Measurements from ENCODE around the gene SLC7A14.

Gene SLC7A14

DNA sequence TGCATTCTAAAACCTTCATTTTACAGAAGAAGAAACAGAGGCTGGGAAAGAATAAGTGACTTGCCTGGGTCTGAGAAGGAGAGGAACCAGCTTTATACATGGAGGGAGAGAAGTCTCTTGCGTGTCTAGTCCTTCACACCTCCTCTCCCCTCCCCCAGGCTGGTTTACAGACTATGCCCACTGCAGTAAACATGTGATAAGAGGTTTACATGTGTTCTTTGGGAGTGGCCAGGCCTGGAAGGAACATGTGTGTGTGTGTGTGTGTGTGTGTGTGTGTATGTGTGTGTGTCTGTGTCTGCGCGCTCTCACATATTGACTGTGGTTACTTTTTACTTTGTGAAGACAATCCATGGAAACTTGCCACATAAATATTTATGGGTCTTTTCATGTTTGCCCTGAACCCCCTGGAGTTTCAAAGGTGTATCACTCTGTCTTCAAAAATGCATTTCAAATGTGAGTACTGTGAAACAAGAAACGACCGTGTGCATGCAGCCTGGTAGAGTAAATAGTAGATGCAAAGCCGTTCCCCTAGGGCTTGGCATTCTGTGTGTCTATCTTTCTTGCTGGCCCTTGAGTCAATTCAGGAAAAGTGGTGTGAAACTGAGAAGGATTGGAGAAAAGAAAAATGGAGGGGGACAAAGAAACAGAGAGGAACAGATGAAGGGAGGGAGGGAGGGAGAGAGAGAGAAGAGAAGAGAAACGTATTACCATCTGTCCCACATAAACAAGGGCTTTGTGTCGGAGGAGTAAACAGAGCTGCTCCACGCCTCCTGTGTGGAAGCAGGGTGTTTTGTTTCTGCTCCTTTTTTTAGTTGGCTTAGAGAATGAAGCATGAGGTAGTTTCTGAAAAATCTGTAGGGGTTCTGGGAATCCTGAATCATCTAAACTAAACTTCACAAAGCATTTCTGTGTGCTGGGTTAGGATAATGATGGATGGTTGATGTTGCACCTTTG, 115.5 kb downstream of the SLC7A14 start:
- DNase-seq (ENCODE audit: low read depth) = no peak

DNA sequence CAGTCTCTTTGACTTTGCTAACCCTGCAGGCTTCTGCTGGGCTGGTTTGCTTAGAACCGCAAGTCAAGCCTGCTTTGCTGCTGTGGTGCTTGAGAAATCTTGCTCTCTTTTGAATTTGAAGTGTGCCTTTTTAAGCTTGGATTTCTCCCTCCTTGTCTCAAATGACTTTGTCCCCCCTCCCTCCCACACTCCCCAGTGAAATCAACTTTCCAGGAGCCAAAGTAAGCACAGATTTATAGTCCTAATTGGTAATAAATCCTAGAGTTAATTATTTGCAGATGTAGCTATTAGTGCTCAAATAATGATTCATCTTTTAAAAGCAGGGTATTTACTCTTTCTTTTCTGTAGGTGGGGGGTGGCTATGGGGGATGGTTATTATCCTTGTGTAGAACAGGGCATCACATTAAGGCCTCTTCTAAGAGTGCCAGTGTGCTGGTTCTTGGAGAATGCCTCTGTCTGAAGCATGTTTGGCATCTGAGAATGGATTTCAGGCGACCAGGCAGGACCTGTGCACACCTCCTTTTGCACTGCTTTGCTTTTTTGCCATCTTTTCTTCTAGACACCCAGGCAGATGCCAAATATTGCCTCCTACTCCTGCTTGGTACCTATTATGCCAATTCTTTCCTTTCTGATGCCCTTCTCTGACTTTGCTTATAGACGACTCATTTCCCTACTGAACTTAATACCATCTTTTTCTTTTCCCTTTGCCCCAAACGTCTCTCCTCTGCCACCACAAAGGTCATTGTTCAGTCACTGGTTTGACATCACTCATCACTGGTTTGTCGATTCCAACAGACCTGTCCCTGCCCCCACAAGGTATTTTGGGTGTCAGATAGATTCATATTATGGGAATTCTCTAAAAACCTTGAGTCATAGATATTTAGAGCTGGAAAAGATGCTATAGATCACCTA, 116.5 kb downstream of the SLC7A14 start:
- no peak for DNase-seq (ENCODE audit: low read depth)

DNA sequence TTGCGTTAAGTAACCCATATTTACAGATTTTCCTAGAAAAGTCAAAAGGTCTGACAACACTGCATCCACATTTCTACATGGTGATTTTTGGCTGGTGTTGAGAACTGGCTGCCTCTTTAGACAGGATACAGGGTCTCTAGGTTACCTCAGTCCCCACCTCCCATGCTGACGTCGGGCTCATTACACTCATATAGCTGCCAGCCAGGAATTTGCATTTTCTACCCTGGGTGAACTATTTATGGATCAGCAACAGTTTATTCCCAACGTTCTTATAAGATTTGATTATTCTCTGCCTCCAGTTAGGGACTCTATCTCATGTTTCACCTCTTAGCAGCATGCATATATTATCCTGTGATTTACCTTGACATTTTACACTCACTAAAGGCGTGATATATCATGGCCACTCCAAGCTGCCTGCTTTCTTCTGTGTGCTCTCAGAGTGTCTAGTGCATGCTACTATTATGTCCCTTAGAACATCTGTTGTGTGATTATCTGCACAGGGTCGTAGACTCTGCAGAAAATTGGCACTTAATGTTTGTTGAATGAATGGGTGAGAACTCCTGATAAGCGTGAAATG, 118.2 kb downstream of the SLC7A14 start:
- no peak for DNase-seq (ENCODE audit: low read depth)

DNA sequence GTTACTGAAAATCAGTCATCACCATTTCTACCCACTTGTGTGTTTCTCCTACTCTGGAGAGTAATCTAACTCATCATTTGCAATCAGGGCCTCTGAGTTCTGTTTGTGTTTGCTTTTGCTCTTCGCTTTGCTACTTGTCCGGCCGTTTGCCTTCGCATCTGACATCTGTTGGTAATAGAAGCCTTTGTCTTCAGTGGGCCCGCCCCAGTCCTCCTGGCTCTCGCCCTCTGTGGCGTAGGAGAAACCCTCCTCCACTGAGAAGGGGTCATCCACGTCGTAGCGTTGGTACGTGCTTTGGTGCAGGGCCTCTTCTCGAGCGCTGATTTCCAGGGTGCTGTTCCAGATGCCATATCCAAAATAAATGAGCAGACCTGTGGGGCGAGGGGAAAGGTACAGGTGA, 118.9 kb downstream of the SLC7A14 start:
- no peak for DNase-seq (ENCODE audit: low read depth)

DNA sequence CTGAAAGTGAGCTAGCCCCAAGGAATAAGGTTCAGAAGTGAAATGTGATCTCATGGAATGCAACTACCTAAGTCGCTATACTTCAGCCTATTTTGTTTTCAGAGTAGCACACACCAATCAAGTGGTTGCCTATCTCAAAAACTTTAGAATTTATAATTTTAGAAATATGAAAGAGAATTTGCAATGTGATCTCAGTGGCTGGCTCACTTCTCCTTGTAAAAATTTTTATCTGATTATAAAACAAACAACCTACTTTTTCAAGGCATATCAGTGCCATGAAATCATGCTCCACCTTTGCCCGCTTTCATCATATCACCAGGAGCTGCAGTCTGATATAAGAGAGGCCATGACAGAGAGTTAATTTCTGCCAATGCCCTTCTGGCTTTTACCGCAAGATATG, 119.9 kb downstream of the SLC7A14 start:
- DNase-seq (ENCODE audit: low read depth) = no peak

DNA sequence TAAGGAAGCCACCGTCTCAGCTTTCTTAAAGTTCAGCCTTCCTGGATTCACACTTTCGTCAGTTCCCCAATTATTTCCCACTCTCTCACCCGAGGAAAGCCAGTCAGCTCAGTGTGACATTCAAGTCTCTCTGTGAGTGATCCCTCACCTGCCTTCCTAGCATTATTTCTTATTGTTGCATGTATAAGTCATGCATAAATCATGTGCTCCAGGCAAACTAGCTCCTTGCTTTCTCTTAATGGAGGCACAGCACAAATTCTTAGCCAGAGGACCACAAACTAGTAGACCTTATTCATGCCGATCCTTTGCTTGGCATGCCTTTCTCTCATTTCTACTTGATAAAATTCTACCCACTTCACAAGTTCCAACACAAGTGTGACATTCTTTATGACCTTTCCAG, 122.9 kb downstream of the SLC7A14 start:
- DNase-seq (ENCODE audit: low read depth) = no peak

DNA sequence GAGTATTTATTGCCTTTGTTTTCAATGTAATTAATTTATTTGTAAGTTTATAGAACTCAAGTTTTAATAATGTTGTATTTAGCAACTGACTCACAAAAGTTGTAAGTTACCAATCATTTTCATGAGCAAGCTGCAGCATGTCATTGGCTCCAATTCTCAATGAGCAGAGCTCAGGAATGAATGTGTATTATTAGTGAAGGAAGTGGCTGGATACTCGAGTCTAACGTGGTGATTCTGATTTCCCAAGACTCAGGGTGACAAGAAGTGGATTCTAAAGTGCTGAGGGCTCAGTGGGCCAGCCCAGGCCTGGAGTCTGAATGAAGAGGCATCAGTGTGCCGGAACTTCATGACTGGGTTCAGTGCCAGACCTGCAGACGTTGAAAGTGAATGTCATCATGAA, 127.6 kb downstream of the SLC7A14 start:
- DNase-seq (ENCODE audit: low read depth) = no peak

DNA sequence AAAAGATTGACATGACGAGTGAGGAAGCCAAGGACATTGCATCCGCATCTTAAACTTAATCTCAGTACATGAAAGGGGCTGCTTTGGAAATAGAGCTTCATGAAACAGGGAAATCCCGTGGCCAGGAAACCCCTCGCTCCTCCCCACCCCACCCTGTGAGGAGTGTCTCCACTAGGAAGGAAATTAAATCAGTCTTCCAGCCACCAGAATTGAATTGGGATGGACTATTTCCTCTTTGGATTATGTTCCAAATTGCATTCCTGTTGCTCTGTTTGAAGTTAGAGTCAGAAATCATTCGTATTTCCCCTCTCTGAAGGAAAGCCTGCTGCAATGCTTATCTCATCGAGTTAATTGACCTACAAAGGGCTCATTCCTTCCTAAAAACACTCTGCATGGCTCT, 131.4 kb downstream of the SLC7A14 start:
- no peak for DNase-seq (ENCODE audit: low read depth)

DNA sequence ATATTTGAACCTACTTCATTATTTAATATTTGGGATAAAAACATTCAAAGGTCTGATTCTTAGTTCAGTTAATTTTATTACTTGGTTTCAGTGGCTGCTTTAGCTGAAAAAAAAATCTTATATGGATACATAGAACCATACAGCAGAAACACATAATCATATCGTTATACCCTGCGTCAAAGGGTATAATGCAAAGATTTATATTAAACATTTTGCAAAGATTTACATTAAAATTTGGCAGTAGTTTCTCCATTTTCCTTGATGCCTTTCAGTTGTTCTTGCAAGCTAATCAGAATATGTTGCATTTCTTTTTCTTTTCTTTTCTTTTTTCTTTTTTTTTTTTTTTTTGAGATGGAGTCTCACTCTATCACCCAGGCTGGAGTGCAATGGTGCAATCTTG, 135.8 kb downstream of the SLC7A14 start:
- no peak for DNase-seq (ENCODE audit: low read depth)

DNA sequence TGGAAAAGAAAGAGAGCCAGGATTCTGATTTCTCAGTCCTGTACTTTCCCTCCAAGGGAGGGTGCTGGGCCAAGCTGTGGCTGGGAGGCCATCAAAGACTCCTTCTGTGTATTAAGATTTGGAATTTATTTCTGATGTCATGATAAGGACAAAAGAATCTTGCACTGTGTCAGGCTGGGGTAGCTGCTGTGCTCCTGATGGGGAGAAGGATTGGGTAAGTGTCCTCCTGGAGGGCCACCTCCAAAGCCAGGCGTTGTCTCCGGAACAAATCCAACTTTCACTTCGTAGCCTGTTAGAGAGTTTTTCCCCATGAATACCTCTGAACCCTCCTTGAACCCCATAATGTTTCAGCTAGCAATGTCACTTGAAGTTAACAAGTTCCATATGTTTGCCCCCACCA, 137.3 kb downstream of the SLC7A14 start:
- DNase-seq (ENCODE audit: low read depth) = no peak

DNA sequence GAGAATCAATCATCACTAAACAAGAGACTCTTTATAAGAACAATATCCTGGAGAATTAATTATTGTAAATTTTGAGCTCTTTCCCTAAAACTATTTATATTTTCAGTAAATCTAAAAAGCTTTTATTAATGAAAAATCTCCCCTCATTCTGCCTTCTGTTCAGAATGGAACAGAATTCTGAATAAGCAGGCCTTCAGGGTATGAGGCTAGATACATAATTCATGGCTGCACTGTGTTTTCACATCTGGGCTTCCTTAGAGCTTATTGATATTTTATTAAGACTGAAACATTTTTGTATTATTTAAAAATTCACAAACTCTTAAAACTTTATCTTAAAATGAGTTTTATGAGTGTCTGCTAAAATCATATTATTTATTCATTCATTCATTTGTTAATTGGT, 142.4 kb downstream of the SLC7A14 start:
- DNase-seq (ENCODE audit: low read depth) = no peak

DNA sequence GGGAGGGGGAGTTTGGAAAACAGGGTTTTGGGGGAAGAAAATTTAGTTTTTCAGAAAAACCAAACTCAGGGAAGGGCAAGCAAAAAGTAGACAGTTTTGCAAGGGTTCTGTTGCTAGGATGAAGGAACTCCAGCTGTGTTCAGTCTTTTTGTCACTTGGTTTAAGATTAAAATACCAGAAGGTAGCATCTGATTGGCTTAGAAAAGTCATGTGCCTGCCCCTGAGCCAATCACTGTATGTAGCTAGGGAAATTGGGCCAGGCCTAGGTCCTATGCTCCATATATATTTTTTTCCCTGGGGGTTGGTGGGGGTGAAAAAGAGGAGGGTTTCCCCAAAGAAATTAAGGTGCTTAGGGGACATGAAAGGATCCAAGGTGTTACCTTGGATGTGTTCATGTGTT, 142.9 kb downstream of the SLC7A14 start:
- DNase-seq (ENCODE audit: low read depth) = no peak

DNA sequence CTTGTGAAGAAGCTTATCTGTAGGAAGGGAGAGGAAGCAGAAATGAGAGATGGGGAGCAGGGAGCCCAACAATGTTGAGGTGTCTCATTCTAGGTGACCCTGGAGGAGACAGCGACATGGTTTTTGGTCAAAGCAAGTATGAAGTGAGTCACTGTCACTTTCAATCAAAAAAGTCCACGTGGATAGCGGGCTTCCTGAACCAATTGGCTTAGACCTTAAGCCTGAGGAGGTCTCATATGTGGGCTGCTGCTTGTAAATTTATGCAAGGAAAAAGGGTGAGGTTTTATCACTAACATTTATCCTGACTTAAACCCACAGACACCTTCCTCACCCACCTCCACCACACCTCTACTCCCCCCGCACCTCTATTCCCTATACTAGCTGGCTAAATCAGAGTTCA, 144.5 kb downstream of the SLC7A14 start:
- DNase-seq (ENCODE audit: low read depth) = no peak

DNA sequence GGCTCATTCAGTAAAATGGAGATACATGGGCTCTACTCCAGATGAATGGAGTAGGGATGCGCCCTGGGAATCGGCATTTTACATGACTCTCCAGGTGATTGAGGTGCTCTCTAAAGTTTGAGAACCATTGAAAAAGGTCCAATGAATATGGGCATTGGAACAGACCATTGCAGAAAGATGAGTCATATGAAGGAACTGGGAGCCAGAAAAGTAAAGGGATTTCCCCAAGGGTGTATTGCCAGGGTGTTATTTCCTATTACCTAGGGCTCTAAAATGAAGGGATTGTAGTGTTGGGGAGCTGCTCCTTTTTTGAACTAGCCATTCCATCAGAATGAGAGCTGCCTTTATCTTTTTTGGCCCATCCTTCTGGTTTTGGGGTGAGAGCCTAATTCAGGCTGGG, 145.5 kb downstream of the SLC7A14 start:
- no peak for DNase-seq (ENCODE audit: low read depth)

DNA sequence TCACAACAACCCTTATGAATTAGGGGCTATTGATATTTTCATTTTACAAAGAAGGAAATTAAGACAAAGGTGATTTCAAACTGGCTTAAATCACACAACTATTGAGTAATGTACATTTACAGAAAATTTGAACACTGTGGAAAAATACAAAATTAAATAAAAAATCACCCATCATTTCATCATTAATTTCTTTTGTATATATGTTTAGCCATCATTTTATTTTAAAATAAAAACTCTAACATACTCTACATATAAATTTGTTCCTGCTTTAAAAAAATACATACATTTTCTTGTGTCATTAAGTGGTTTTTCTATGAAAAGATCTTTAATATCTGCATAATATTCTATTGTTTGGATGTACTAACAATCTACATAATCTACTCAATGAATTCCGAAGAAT, 147.0 kb downstream of the SLC7A14 start:
- DNase-seq (ENCODE audit: low read depth) = no peak

DNA sequence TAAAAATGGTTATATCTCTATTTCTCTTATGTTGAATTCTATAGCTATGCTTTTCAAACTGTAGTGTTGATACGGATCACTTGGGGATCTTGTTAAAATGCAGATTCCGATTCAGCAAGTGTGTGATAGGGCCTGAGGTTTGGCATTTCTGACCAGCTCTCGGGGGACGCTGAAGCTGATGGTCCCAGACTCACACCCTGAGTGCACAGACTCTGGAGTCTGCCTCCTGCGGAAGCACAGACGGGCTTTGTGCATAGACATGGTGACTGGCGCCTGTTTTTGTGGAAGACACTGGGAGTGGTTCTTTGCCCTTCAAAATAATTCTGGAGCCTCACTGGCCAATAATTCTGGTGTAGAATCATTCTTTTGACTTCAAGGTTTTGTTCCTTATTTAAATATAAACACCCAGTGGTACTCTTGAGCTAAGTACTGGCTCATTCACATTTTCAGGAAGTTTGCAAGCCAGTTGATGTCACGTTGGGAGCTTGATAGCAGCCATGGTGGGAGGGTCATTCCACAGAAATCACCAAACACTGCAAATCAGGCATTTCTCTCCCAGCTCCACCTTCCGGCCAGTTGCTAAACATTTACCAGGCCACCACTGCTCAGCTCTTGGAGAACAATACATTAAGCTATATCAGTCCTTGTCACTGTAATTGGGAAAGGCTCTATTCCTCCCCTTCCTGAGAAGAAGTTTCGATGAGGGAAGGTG, 148.0 kb downstream of the SLC7A14 start:
- no peak for DNase-seq (ENCODE audit: low read depth)

DNA sequence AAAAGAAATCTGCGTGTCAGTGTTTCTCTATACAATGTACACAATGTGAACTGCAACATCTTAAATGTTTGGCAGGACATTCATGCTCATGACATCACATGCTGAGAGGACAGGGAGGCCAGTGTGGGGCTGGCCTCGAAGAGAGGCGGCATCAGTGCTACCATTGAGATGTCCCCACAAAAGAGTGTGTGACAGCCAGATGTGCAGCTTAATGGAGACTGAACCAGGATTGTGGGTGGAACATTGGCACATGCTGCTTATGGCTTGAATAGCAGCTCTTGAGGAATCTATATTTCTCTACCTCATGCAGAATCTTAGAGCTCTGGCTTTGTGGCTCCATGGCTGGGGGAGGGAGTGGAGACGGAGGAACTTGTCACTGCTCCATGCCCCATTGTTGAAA, 148.7 kb downstream of the SLC7A14 start:
- DNase-seq (ENCODE audit: low read depth) = no peak

DNA sequence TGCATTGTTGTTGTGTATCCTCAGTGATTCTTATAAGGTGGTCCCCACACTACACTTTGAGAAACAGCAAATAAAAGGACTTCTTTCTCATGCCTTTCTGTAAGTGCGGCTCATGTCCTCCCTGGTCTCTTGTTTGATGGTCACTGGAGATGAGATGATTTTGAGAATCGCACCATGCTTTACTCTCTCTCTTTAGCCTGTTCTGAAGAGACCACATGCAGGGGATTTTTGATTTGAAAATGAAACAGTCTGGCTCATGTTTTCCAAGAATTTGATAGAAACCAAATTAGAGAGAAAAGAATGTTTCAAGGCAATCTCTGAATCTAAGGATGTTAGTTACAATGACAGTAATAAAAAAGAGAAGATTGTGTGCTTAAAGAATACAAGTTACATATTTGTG, 149.2 kb downstream of the SLC7A14 start:
- DNase-seq (ENCODE audit: low read depth) = no peak

DNA sequence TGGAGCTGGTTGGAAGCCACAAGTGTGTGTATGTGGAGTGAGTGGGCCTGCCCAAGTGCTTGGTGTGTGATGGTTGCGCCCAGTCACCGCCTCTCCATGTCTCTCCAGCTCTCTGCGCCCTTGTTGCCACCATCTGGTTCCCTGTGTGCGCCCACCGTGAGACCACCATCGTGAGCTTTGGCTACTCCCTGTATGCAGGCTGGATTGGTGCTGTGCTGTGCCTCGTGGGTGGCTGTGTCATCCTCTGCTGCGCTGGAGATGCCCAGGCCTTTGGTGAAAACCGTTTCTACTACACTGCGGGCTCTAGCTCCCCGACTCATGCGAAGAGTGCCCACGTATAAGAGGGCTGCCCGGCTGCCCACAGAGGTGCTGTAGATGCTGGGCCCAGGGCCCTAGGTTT, 153.5 kb downstream of the SLC7A14 start:
- no peak for DNase-seq (ENCODE audit: low read depth)

DNA sequence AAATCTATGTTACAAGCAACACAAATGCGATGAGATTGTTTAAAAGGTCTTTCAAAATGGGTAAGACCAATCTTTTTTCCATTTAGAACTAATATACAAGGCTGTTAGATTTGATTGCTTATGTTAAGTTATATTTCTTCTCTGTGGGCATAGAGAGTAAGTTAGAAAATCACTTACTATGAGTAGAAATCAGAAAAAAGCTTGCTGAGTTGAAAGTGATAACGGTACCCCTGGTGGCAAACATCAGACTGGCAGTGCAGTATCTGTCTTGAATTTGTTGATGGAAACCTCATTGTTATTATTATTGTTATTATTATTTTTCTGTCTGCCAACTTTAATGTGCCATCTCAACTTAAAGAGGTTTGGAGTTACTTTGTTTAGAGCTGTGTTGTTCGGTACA, 154.8 kb downstream of the SLC7A14 start:
- DNase-seq (ENCODE audit: low read depth) = no peak

DNA sequence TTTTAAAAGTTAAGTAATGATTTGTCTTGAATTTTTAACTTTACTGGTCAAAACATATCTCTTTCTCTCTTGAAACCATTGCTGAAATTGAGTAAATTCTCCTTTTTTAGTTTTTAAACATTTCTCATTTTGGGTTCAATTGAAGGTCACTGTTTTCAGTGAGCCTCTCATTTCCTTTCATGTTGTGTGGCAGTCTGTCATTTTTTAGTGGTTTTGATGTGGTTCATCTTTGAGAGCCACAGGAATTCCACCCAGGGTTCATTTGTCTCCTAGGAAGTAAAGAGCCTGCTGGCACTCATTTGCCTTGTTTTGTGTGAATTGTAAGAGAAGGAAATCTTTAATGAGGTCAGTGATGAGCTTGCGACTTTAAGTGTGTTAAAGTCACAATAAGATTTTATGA, 156.8 kb downstream of the SLC7A14 start:
- no peak for DNase-seq (ENCODE audit: low read depth)

DNA sequence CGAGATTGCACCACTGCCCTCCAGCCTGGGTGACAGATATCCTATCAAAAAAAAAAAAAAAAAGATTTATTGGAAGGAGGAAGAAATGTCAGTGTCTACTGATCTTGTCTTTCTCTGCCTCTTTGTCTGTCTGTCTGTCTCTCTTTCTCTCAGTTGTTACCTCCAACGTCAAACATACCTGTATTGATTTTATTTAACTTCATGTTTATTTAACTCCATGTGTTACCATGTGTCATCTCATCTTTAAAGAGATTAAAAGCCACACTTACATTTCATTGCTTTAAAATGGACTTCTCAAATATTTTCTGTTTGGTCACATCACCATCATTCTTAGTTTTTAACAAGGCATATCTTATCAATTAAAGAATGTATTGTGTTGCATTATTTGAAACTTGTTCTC, 157.8 kb downstream of the SLC7A14 start:
- DNase-seq (ENCODE audit: low read depth) = no peak

All from T follicular helper cell (primary cell).